Fibroblast of skin of right biceps (primary cell): ENCODE data around the gene RP2.

Experiments
- DNase-seq: peaks from one replicate; pipeline ENCODE4 v3.0.0-alpha.2; 2013

Gene RP2

DNA sequence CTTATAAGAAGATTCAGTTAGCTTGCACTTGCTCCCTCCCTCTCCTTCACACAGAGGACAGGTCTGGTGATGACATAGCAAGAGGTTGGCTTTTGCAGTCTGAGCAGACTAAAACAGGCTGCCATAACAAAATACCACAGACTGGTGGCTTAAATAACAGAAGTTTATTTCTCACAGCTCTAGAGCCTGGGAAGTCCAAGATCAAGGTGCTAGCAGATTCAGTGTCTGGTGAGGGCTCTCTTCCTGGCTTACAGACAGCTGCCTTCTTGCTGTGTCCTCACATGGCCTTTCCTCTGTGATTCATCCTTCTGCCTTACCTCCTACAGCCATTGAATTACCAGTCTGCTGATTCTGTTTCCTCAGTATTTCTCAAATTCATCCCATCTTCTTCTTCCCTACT, 13.1 kb downstream of the RP2 start:
- no peak for DNase-seq

DNA sequence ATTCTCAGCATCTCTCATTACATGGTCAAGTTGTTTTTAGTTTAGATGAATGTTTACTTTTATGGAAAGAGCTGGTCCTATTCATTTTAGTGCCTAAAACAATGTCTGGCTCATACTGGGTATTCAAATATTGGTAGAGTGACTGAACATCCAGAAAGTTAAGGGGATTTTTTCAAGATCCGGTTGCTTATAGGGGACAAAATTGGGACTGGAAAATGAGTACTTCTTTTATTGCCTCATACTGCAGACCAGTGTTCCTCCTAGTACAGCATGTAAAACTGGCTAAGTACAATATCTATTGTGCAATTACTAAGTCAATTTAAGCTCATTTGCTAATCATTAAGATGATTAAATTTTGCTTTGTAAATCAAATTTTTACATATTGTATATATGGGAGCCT, 13.9 kb downstream of the RP2 start:
- no peak for DNase-seq

DNA sequence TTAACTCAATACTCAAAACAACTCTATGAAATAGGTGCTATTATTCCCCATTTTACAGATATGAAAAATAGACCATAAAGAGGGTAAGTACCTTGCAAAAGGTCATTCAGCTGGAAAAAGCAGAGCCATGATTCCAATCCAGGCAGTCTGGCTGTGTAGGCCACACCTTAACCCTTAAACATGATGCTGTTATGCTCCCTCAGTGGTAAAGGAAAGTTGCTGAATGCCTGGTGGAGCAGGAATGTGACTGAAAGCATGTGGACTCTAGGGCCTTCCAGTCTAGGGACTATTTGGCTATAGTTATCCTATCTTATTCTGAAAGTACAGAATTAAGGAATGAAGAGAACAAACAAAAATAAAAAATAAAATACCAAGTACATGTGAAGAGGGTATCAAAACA, 19.6 kb downstream of the RP2 start:
- DNase-seq = no peak

- no peak for DNase-seq
Observed at GRCh38 chrX:46860557-46860956, 23.7 kb downstream of the RP2 start.

DNA sequence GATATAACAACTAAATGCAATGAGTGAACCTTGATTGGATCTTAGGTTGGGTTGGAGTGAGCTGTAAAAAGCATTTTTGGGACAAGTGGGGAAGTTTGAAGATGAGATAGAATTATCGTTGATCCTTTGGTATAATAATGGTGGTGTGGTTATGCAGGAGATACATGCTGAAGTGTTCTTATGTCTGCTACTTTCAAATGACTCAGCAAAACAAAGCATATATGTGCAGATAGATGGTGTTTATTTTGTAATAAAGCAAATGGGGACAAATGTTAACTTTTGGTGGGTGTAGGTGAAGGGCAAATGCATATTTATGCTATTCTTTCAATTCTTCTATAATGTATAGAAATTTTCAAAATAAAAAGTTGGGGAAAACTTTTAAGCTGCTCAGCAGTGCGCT, 26.2 kb downstream of the RP2 start:
- DNase-seq = no peak

GRCh38 chrX:46864606-46865005, 27.8 kb downstream of the RP2 start:
- DNase-seq = peak; percentile 10

DNA sequence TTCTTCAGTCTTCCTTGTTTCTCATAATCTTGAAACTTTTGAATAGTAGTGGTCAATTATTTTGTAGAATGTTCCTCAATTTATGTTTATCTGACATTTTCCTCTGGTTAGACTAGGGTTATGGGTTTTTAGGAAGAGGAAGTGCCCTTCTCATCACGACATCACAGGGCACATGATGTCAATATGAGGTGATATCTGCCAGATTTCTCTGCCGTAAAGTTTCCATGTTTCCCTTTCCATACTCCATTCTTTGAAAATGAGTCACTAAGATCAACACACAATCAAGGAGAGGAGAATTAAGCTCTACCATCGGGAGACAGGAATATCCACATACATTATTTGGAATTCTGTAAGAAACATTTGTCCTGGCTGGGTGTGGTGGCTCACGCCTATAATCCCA, 28.4 kb downstream of the RP2 start:
- DNase-seq = peak; percentile 66

DNA sequence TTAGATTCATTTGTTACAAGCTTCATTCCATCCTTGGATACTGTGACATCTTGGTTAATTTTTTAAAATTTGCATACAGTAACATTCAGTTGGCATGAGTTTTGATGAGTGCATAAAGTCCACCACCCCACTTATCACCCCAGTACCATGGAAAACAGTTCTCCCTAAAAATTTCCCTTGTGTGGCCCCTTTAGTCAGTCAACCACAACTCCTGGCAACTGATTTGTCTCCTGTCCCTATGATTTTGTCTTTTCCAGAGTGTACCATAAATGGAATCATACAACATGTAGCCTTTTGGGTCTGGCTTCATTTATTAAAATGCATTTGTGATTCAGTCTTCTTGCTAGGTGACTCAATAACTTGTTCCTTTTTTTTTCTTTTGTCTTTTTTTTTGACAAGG, 29.9 kb downstream of the RP2 start:
- DNase-seq = no peak

- peak; percentile 53 for DNase-seq
Observed at GRCh38 chrX:46873746-46874145, 36.9 kb downstream of the RP2 start.

GRCh38 chrX:46876901-46877300, 40.1 kb downstream of the RP2 start:
- DNase-seq = no peak

DNA sequence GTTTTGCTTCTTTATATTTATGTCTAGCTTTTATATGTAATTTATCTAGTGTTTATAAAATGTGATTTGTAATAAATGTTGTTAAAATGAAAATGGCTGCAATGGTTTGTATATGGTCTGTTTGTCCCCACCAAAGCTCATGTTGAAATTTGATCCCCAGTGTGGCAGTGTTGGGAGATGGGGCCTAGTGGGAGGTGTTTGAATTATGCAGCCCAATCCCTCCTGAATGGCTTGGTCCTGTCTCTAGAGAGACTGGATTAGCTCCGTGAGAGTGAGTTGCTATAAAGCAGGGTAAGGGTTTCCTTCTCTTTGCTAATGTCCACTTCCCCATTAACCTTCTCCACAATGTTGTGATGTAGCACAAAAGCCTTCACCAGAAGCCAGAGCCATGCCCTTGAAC, 45.4 kb downstream of the RP2 start:
- DNase-seq = no peak

DNA sequence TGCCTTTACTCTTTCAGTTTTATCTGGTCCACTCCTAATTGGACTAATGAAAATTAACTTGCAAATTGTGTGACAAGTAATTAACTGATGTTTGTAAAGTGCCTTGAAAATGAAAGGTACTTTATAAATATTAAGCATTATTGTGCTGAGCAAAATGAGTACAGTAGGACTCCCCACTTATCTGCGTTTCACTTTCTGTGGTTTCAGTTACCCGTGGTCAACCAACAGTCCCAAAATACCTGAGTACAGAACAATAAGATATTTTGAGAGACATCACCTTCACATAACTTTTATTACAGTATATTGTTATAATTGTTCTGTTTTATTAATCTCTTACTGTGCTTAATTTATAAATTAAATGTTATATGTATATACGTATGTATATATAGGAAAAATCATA, 48.0 kb downstream of the RP2 start:
- no peak for DNase-seq

GRCh38 chrX:46898207-46898606, 61.4 kb downstream of the RP2 start:
- no peak for DNase-seq

GRCh38 chrX:46903458-46904242, 66.8 kb downstream of the RP2 start:
- peak; percentile 69 for DNase-seq

DNA sequence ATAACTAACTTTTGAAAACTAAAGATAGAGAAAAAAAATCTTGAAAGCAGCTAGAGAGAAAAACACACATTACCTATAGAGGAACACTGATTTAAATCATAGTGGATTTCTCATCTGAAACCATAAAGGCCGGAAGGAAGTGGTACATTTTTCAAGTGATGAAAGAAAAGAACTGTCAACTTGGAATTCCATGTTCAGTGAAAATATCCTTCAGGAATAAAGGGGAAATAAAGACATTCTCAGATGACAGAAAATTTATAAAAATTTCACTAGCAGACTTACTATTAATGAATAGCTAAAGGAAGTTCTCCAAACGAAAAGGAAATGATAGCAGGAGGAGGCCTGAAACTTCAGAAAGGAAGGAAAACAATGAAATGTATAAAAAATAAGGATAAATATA, 67.8 kb downstream of the RP2 start:
- DNase-seq = no peak

GRCh38 chrX:46910415-46910814, 73.6 kb downstream of the RP2 start:
- DNase-seq = no peak

DNA sequence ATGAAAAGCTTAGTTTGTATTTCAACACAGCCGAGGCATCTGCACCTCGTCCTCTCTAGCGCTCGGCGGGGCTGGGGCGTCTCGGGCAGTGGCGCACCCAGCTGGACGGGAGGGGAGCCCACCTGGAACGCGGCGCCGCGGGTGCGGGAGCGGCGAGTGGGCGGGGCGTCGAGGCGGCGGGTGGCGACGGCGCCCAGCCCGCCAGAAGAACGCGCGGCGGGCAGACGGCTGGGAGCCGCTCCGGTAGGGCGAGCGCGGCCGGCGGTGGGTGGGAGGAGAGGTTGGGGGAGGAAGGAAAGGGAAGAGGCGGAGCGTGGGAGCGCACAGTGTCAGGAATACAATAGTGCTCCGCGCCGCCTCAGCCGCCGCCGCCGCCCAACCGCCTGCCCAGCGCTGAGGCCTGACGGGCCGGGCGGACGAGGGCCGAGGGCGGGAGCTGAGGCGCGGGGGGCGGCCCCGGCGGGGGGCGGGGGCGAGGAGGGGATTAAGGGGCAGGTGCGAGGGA, 75.3 kb downstream of the RP2 start, which contains the start of gene JADE3:
JADE3 (plus strand) TSS at position 324 of the 505 bp plus-strand sequence. CDS start 72,474 bp downstream, outside the sequence.
- peak; percentile 75 for DNase-seq

- DNase-seq = peak; percentile 53
Observed at GRCh38 chrX:46912603-46913491, 76.0 kb downstream of the RP2 start.

DNA sequence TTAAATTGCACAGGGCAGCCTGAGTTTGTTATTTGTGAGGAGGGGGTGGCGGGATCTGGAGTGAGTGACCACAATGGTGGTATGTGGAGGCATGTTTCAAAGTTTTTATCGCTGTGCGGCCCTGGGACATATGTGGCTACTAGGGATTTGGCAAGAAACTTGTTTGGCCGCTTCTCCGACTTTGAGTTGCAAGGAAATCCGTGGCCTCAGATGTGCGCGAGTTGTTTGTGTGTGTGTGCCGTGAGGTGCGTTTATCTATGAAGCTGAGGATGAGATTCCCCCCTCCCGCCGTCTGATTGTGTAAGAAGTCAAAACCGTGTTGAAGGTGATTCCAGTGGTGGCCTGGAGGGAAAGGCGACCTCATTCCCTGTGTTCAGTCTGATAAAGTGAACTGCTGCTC, 76.8 kb downstream of the RP2 start:
- no peak for DNase-seq

DNA sequence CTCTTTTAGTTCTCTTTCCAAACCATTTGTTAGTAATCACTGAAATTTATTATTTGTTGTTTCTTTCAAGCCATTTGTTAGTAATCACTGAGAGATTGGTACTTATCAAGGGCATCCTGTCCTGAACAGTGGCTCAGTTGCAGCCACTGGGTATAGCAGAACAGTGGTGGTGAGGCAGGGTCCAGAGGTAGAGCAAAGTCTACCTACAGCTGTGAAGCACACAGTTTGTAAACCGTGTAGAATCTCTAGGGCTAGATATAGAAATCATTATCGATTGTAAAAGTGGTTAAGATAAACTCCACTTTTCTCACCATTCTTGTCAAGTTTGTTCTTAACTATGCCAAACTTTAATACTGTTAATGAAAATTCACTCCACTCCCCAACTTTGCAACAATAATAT, 79.4 kb downstream of the RP2 start:
- no peak for DNase-seq

- no peak for DNase-seq
Observed at GRCh38 chrX:46917622-46918021, 80.8 kb downstream of the RP2 start.

DNA sequence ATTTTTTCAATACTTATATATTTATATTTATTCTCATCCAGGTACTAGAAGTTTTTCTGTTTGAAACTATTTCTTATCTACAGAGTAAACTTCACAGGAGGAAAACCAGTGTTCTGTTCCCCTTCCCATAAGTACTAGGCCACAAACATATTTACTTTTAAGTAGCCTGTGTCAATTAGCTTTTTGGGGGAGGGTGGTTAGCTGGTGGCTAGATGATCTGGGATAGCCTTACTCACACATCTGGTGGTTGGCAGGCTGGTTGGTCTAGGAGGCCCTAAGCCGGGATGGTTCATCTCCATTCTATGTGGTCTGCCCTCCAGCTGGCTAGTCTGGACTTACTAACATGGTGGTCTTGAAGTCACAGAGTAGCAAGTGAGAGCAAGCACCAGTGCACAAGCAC, 81.6 kb downstream of the RP2 start:
- no peak for DNase-seq

GRCh38 chrX:46920235-46920634, 83.4 kb downstream of the RP2 start:
- DNase-seq = no peak

DNA sequence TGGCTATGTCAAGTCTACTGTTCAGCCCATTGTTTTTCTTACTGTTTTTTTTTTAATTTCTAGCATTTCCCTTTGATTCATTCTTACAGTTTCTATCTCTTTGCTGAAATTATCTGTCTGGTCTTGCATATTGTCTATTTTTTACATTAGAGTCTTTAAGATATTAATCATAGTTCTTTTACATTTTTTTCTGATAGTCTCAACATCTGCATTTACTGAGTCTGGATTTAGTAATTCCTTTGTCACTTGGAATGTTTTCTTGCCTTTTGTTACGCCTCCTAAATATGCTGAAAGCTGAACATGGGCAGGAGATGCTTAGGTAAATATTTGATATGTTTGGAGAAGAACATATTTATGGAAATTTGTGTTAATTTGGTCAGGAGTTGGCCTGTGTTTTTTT, 85.8 kb downstream of the RP2 start:
- DNase-seq = peak; percentile 30
